H9 (cell line): ENCODE measurements around the gene MARS1. TPM values are rescaled to one million over a fixed set of nuclear protein-coding genes. Genes with fewer than 3 reads are reported as not detected.

Experiments used
- DNase-seq: peaks from one replicate; pipeline ENCODE4 v3.0.0-alpha.2; 2017
- H2AFZ ChIP-seq: one replicate; pipeline ENCODE4 v1.6.1; 2013; ENCODE audit warnings: mild to moderate bottlenecking, low read length, control low read depth, moderate library complexity
- H2AK5ac ChIP-seq: 2 replicates; pipeline ENCODE4 v1.6.1; 2013; ENCODE audit warnings: low read length, control low read depth, mixed read lengths; ENCODE audit not compliant: insufficient read length
- H2BK120ac ChIP-seq: one replicate; pipeline ENCODE4 v1.6.1; 2013; ENCODE audit warnings: low read depth, mild to moderate bottlenecking, low read length, control low read depth, inconsistent platforms; ENCODE audit not compliant: poor library complexity, severe bottlenecking
- H2BK12ac ChIP-seq: 2 replicates; pipeline ENCODE4 v1.6.1; 2013; ENCODE audit warnings: low read length, control low read depth, mixed read lengths, low read depth; ENCODE audit not compliant: insufficient read length
- H2BK15ac ChIP-seq: 2 replicates; pipeline ENCODE4 v1.6.1; 2013; ENCODE audit warnings: low read depth, low read length, control low read depth
- H2BK20ac ChIP-seq: one replicate; pipeline ENCODE4 v1.6.1; 2013; ENCODE audit warnings: low read depth, mild to moderate bottlenecking, low read length, control low read depth, inconsistent platforms; ENCODE audit not compliant: poor library complexity, severe bottlenecking
- H2BK5ac ChIP-seq: 2 replicates; pipeline ENCODE4 v1.6.1; 2013; ENCODE audit warnings: low read length, control low read depth, mixed read lengths; ENCODE audit not compliant: insufficient read length
- H3K14ac ChIP-seq: 2 replicates; pipeline ENCODE4 v1.6.1; 2013; ENCODE audit warnings: low read length, control low read depth; ENCODE audit not compliant: insufficient read depth
- H3K18ac ChIP-seq: 2 replicates; pipeline ENCODE4 v1.6.1; 2013; ENCODE audit warnings: low read depth, mild to moderate bottlenecking, mixed read lengths, low read length, control low read depth; ENCODE audit not compliant: insufficient read length
- H3K23ac ChIP-seq: 2 replicates; pipeline ENCODE4 v1.6.1; 2013; ENCODE audit warnings: low read length, control low read depth, mixed read lengths, low read depth; ENCODE audit not compliant: insufficient read length
- H3K23me2 ChIP-seq: 2 replicates; pipeline ENCODE4 v1.6.1; 2013; ENCODE audit warnings: low read depth, mild to moderate bottlenecking, mixed read lengths, low read length, control low read depth; ENCODE audit not compliant: insufficient read length, poor library complexity, severe bottlenecking
- H3K27ac ChIP-seq: 2 replicates; pipeline ENCODE4 v1.5.1; 2013; ENCODE audit warnings: low read length, control low read depth, mixed read lengths, low read depth; ENCODE audit not compliant: insufficient read length
- H3K27me3 ChIP-seq: 2 replicates; pipeline ENCODE4 v1.6.1; 2013; ENCODE audit warnings: low read length, control low read depth, inconsistent platforms; ENCODE audit not compliant: insufficient read depth
- H3K4ac ChIP-seq: 2 replicates; pipeline ENCODE4 v1.6.1; 2013; ENCODE audit warnings: low read depth, mild to moderate bottlenecking, control low read depth, inconsistent platforms, low read length, moderate library complexity
- H3K4me1 ChIP-seq: 2 replicates; pipeline ENCODE4 v1.6.1; 2013; ENCODE audit warnings: low read length, control low read depth, inconsistent platforms; ENCODE audit not compliant: insufficient read depth
- H3K4me2 ChIP-seq: 2 replicates; pipeline ENCODE4 v1.6.1; 2013; ENCODE audit warnings: low read length, control low read depth, mixed read lengths; ENCODE audit not compliant: insufficient read length, insufficient read depth
- H3K56ac ChIP-seq: 2 replicates; pipeline ENCODE4 v1.6.1; 2013; ENCODE audit warnings: low read depth, mild to moderate bottlenecking, mixed read lengths, low read length, control low read depth; ENCODE audit not compliant: insufficient read length
- H3K79me1 ChIP-seq: 2 replicates; pipeline ENCODE4 v1.6.1; 2013; ENCODE audit warnings: low read depth, mild to moderate bottlenecking, moderate library complexity, low read length, control low read depth, inconsistent platforms; ENCODE audit not compliant: insufficient read depth, poor library complexity, severe bottlenecking
- H3K79me2 ChIP-seq: 2 replicates; pipeline ENCODE4 v1.6.1; 2013; ENCODE audit warnings: low read length, control low read depth, inconsistent platforms; ENCODE audit not compliant: insufficient read depth
- H3K9ac ChIP-seq: 2 replicates; pipeline ENCODE4 v1.6.1; 2013; ENCODE audit warnings: low read length, control low read depth, mixed read lengths; ENCODE audit not compliant: insufficient read length; ENCODE audit errors: extremely low read depth
- H3K9me3 ChIP-seq: one replicate; pipeline ENCODE4 v1.6.1; 2013; ENCODE audit warnings: low read depth, low read length, inconsistent platforms; ENCODE audit not compliant: control insufficient read depth
- H3T11ph ChIP-seq: one replicate; pipeline ENCODE4 v1.6.1; 2013; ENCODE audit warnings: mild to moderate bottlenecking, low read length, control low read depth, inconsistent platforms
- H4K20me1 ChIP-seq: one replicate; pipeline ENCODE4 v1.6.1; 2013; ENCODE audit not compliant: control insufficient read depth, insufficient read length, insufficient read depth
- H4K5ac ChIP-seq: 2 replicates; pipeline ENCODE4 v1.6.1; 2013; ENCODE audit warnings: low read depth, mild to moderate bottlenecking, mixed read lengths, low read length, control low read depth; ENCODE audit not compliant: insufficient read length
- H4K8ac ChIP-seq: replicated peaks from 2 replicates; pipeline ENCODE4 v1.6.1; 2013; ENCODE audit warnings: low read length, control low read depth, mixed read lengths, low read depth; ENCODE audit not compliant: insufficient read length
- H4K91ac ChIP-seq: 2 replicates; pipeline ENCODE4 v1.6.1; 2013; ENCODE audit warnings: low read depth, mild to moderate bottlenecking, moderate library complexity, mixed read lengths, low read length, control low read depth; ENCODE audit not compliant: insufficient read length
- H3K27ac Mint-ChIP-seq, 3 experiments: 2 replicates in 2 of 3; 3 replicates in 1 of 3; pipeline ENCODE4 v1.8.0; 2020 to 2021; ENCODE audit warnings: mixed read lengths in 3 of 3, mild to moderate bottlenecking in 1 of 3, moderate library complexity in 1 of 3
- H3K27me3 Mint-ChIP-seq: 2 replicates; pipeline ENCODE4 v1.8.0; 2021; ENCODE audit warnings: low read depth, mild to moderate bottlenecking, moderate library complexity, mixed read lengths
- H3K36me3 Mint-ChIP-seq, 3 experiments: 2 replicates in 2 of 3; 3 replicates in 1 of 3; pipeline ENCODE4 v1.8.0; 2020 to 2021; ENCODE audit warnings: low read depth in 3 of 3, mixed read lengths in 3 of 3; ENCODE audit not compliant: insufficient read depth in 1 of 3
- H3K4me1 Mint-ChIP-seq, 2 experiments: 2 replicates each; pipeline ENCODE4 v1.8.0; 2020; ENCODE audit warnings: mixed read lengths in 2 of 2
- H3K4me3 Mint-ChIP-seq, 2 experiments: 2 replicates in 1 of 2; 3 replicates in 1 of 2; pipeline ENCODE4 v1.8.0; 2020 to 2021; ENCODE audit warnings: mild to moderate bottlenecking in 2 of 2, mixed read lengths in 2 of 2, moderate library complexity in 1 of 2
- H3K9me3 Mint-ChIP-seq, 2 experiments: 2 replicates in 1 of 2; 3 replicates in 1 of 2; pipeline ENCODE4 v1.8.0; 2020; ENCODE audit warnings: mild to moderate bottlenecking in 2 of 2, mixed read lengths in 2 of 2, moderate library complexity in 1 of 2
- WGBS: extraction: QIAGEN DNeasy Blood & Tissue Kit; methylation state at CpG from one replicate; pipeline ENCODE4 v1.1.7; 2013; ENCODE audit warnings: missing lambda C conversion rate, low lambda C conversion rate, mixed read lengths; ENCODE audit not compliant: insufficient read length; ENCODE audit errors: extremely low coverage; 5-methylcytosine and 5-hydroxymethylcytosine counted together
- total RNA-seq: library from RNA; stranded (reverse); gene quantifications from 2 replicates; pipeline ENCODE4 v1.2.1, GENCODE V29; 2021
- TF ChIP-seq, protein P1 (sequence below): fragments of 200-600 bp; sonication (generic); conservative IDR thresholded peaks from 3 replicates; pipeline ENCODE4 v1.8.0; 2021; ENCODE audit warnings: antibody characterized with exemption, mild to moderate bottlenecking

MARS1 gene
- total RNA-seq, 1 experiment from 2014 or later, result 368 TPM

DNA sequence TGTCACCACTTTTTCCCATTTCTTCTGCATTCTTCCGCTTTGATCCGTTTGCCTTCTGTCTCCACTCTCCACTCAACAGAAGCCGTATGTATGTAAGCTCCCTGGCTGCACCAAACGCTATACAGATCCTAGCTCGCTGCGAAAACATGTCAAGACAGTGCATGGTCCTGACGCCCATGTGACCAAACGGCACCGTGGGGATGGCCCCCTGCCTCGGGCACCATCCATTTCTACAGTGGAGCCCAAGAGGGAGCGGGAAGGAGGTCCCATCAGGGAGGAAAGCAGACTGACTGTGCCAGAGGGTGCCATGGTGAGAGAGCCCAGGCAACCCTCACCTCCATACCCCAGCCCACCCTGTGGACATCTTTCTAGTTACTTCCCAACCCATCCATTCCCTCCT is 20.0 kb upstream of the MARS1 start:
- H3K79me2 ChIP-seq, result no peaks in the 10 kb centered on the region
- Mint-ChIP-seq H3K4me1 (peaks cover 5 to 7% of the 10 kb centered on the region in 2 experiments), H3K27ac (no peak overlapping the region; a peak in 1 of 7 replicates), H3K36me3 (peaks cover 0 to 34% (median 19%) of the 10 kb centered on the region in 3 experiments), H3K9me3 (no peaks in the 10 kb centered on the region), H3K27me3 (peaks cover 51% of the 10 kb centered on the region), H3K4me3 (no peak overlapping the region)
- no peak overlapping the region for H2AFZ ChIP-seq
- no peak overlapping the region for H2BK20ac ChIP-seq
- WGBS, result no CpG with 5 or more reads among the region's 11 CpGs
- H2BK15ac ChIP-seq, result no peak overlapping the region
- no peak overlapping the region for H3K23ac ChIP-seq
- H3K4ac ChIP-seq, result no peak overlapping the region
- H3K14ac ChIP-seq, result no peak overlapping the region
- H4K91ac ChIP-seq, result no peak overlapping the region
- H2BK5ac ChIP-seq, result no peak overlapping the region
- no peak overlapping the region for H2BK12ac ChIP-seq
- no peak overlapping the region for H3T11ph ChIP-seq
- TF ChIP-seq, protein P1, sequence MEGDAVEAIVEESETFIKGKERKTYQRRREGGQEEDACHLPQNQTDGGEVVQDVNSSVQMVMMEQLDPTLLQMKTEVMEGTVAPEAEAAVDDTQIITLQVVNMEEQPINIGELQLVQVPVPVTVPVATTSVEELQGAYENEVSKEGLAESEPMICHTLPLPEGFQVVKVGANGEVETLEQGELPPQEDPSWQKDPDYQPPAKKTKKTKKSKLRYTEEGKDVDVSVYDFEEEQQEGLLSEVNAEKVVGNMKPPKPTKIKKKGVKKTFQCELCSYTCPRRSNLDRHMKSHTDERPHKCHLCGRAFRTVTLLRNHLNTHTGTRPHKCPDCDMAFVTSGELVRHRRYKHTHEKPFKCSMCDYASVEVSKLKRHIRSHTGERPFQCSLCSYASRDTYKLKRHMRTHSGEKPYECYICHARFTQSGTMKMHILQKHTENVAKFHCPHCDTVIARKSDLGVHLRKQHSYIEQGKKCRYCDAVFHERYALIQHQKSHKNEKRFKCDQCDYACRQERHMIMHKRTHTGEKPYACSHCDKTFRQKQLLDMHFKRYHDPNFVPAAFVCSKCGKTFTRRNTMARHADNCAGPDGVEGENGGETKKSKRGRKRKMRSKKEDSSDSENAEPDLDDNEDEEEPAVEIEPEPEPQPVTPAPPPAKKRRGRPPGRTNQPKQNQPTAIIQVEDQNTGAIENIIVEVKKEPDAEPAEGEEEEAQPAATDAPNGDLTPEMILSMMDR, result no peak
- no peak overlapping the region for H3K27ac ChIP-seq
- no peaks in the 10 kb centered on the region for H3K23me2 ChIP-seq
- no peak overlapping the region for H3K56ac ChIP-seq
- peak; percentile 24 for DNase-seq
- no peaks in the 10 kb centered on the region; the same call in 1 of the 2 replicates for H3K27me3 ChIP-seq
- H3K9me3 ChIP-seq, result no peaks in the 10 kb centered on the region
- no peak overlapping the region for H3K9ac ChIP-seq
- H3K79me1 ChIP-seq, result no peaks in the 10 kb centered on the region
- no peak overlapping the region for H4K5ac ChIP-seq
- no peaks in the 10 kb centered on the region for H3K4me1 ChIP-seq
- no peak overlapping the region for H3K4me2 ChIP-seq
- H4K8ac ChIP-seq, result no peak overlapping the region
- no peak overlapping the region for H2BK120ac ChIP-seq
- no peak overlapping the region for H3K18ac ChIP-seq
- no peaks in the 10 kb centered on the region for H4K20me1 ChIP-seq
- no peak overlapping the region for H2AK5ac ChIP-seq
